Neural crest cell (in vitro differentiated cells): ENCODE data around the gene PDX1. TPM values are rescaled to one million over a fixed set of nuclear protein-coding genes. Genes with fewer than 3 reads are reported as not detected.

ENCODE experiments used
- DNase-seq: peaks from one replicate; pipeline ENCODE4 v3.0.0; 2021; ENCODE audit warnings: low read depth, mixed read lengths, low spot score
- H3K27ac Mint-ChIP-seq: one replicate; pipeline ENCODE4 v1.8.0; 2021; ENCODE audit warnings: mild to moderate bottlenecking, mixed read lengths; ENCODE audit not compliant: unreplicated experiment
- H3K27me3 Mint-ChIP-seq: 2 replicates; pipeline ENCODE4 v1.8.0; 2021; ENCODE audit warnings: low read depth, mild to moderate bottlenecking, mixed read lengths
- H3K36me3 Mint-ChIP-seq: 2 replicates; pipeline ENCODE4 v1.8.0; 2021; ENCODE audit warnings: low read depth, mild to moderate bottlenecking, mixed read lengths
- H3K4me1 Mint-ChIP-seq: 2 replicates; pipeline ENCODE4 v1.8.0; 2021; ENCODE audit warnings: mixed read lengths
- H3K4me3 Mint-ChIP-seq: one replicate; pipeline ENCODE4 v1.8.0; 2021; ENCODE audit warnings: mild to moderate bottlenecking, mixed read lengths
- H3K9me3 Mint-ChIP-seq: 2 replicates; pipeline ENCODE4 v1.8.0; 2021; ENCODE audit warnings: mixed read lengths
- CTCF ChIP-seq: fragments of 200-600 bp; sonication (generic); conservative IDR thresholded peaks from 2 replicates; pipeline ENCODE4 v1.5.0; 2021; ENCODE audit warnings: antibody characterized with exemption, mild to moderate bottlenecking
- total RNA-seq: library from RNA; stranded (reverse); gene quantifications from 2 replicates; pipeline ENCODE4 v1.2.1, GENCODE V29; 2021

Gene PDX1
- total RNA-seq, 1 donor from 2014 or later: not detected

GRCh38 chr13:27955014-27955591 lies 35.3 kb downstream of the PDX1 start:
- H3K4me3 Mint-ChIP-seq: peak overlapping the region; percentile 23
- DNase-seq: no peak
- H3K9me3 Mint-ChIP-seq: peaks cover under 1% of the 10 kb centered on the region
- no peak overlapping the region for H3K27ac Mint-ChIP-seq
- H3K36me3 Mint-ChIP-seq: no peaks in the 10 kb centered on the region
- H3K4me1 Mint-ChIP-seq: peaks cover 2% of the 10 kb centered on the region
- peaks cover 95% of the 10 kb centered on the region for H3K27me3 Mint-ChIP-seq
- TF ChIP-seq CTCF: no peak

GRCh38 chr13:27956576-27957300 lies 36.9 kb downstream of the PDX1 start:
- no peak for DNase-seq
- no peak for TF ChIP-seq CTCF
- Mint-ChIP-seq H3K4me3 (no peak overlapping the region), H3K27ac (no peak overlapping the region), H3K27me3 (peaks cover 94% of the 10 kb centered on the region), H3K4me1 (peaks cover 3% of the 10 kb centered on the region), H3K36me3 (no peaks in the 10 kb centered on the region), H3K9me3 (no peaks in the 10 kb centered on the region)

GRCh38 chr13:27959976-27960361 lies 40.2 kb downstream of the PDX1 start:
- DNase-seq: no peak
- TF ChIP-seq CTCF: no peak
- Mint-ChIP-seq H3K36me3 (no peaks in the 10 kb centered on the region), H3K9me3 (no peaks in the 10 kb centered on the region), H3K4me1 (peaks cover 3% of the 10 kb centered on the region), H3K4me3 (no peak overlapping the region), H3K27ac (no peak overlapping the region), H3K27me3 (peaks cover 98% of the 10 kb centered on the region)

- TF ChIP-seq CTCF: peak; percentile 68
- no peak overlapping the region for H3K4me3 Mint-ChIP-seq
- no peak overlapping the region for H3K27ac Mint-ChIP-seq
- DNase-seq: peak; percentile 61
- no peaks in the 10 kb centered on the region for H3K9me3 Mint-ChIP-seq
- H3K36me3 Mint-ChIP-seq: no peaks in the 10 kb centered on the region
- peaks cover 98% of the 10 kb centered on the region for H3K27me3 Mint-ChIP-seq
- H3K4me1 Mint-ChIP-seq: peaks cover 5% of the 10 kb centered on the region
Measured at GRCh38 chr13:27960362-27961226, 40.8 kb downstream of the PDX1 start.

GRCh38 chr13:27961227-27962085 lies 41.7 kb downstream of the PDX1 start:
- H3K27me3 Mint-ChIP-seq: peaks cover 98% of the 10 kb centered on the region
- no peak overlapping the region for H3K4me3 Mint-ChIP-seq
- H3K36me3 Mint-ChIP-seq: no peaks in the 10 kb centered on the region
- no peak overlapping the region for H3K27ac Mint-ChIP-seq
- no peaks in the 10 kb centered on the region for H3K9me3 Mint-ChIP-seq
- no peak for TF ChIP-seq CTCF
- H3K4me1 Mint-ChIP-seq: peaks cover 13% of the 10 kb centered on the region
- no peak for DNase-seq
